Stimulated activated CD8-positive, alpha-beta memory T cell treated with anti-CD3 and anti-CD28 coated beads, Interleukin-4, amount 100 ng/mL, for 24 hours (primary cell): ENCODE results near the gene SCGB2A2.

Source experiments
- DNase-seq: peaks from one replicate; pipeline ENCODE4 v3.0.0-alpha.2; 2020; ENCODE audit warnings: low read depth

The SCGB2A2 gene

GRCh38 chr11:62306227-62306626 lies 36.3 kb downstream of the SCGB2A2 start:
- DNase-seq, result no peak

- no peak for DNase-seq
These were observed 38.0 kb downstream of the SCGB2A2 start for GRCh38 chr11:62307950-62308349.

DNA sequence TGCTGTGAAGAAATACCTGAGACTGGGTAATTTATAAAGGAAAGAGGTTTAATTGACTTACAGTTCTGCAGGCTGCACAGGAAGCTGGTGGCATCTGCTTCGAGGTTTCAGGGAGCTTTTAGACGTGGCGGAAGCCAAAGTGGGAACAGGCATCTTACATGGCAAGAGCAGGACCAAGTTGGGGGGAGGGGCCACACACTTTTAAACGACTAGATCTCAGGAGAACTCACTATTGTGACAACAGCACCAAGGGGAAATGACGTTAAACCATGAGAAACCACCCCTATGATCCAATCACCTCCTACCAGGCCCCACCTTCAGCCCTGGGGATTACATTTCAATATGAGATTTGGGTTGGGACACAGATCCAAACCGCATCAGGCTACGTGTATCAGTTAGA lies 40.0 kb downstream of the SCGB2A2 start:
- DNase-seq, result no peak

DNA sequence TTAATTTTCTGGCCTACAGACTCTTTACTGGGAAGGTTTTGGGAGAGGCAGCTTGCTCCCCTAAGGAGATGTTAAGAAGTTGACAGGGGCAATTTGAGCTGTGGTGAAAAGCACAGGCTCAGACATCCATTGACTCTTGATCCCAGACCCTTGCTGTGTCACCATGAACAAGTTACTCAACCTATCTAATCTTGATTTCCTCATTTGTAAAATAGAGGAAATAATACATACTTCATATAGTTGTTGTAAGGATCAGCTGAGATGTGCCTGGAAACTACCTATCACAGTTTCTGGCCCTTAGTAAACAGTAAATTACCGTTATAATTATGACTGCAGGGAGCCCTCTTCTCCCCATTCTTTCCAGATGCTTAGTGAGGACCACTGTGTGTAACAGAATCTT lies 45.5 kb downstream of the SCGB2A2 start:
- no peak for DNase-seq

DNA sequence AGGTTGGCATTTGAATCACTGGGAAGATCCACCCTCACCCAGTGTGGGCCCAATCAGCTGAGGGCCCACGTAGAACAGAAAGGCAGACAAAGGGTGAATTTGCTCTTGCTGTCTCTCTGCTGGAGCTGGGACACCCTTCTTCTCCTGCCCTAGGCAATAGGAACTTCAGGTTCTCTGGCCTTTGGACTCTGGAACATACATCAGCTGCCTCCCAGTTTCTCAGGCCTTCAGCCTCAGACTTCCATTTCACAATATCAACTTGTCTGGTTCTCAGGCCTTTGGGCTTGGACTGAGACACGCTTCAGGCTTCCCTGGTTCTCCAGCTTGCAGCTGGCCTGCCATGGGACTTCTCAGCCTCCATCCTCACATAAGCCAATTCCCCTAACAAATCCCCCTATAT lies 52.6 kb downstream of the SCGB2A2 start:
- no peak for DNase-seq
